ENCODE results near the gene ATXN7L1. TPM values are rescaled to one million over a fixed set of nuclear protein-coding genes. Genes with fewer than 3 reads are reported as not detected.

ATXN7L1 gene
- total RNA-seq, 1 experiment from 2014 or later, result 14.6 TPM

GRCh38 chr7:105585850-105586500 is 290.4 kb downstream of the ATXN7L1 start:
- no TSS peak for BruUV-seq (replicated peaks)
- Histone ChIP-seq H3K27ac (no peak overlapping the region), H3K4me1 (replicated peaks; ENCODE audit: insufficient read depth) (no peaks in the 10 kb centered on the region), H3K9me2 (ENCODE audit: insufficient read depth) (no peaks in the 10 kb centered on the region), H2AFZ (no peak overlapping the region), H3K4me2 (no peak overlapping the region), H4K20me1 (ENCODE audit: insufficient read depth) (no peaks in the 10 kb centered on the region), H3K79me2 (ENCODE audit: low read depth) (no peaks in the 10 kb centered on the region), H3K36me3 (ENCODE audit: low read depth) (no peaks in the 10 kb centered on the region), H3K4me3 (no peak overlapping the region), H3K9me3 (ENCODE audit: insufficient read depth, low read depth) (0 out of 2 replicates have a peak, but pooled peaks cover 4% of the 10 kb centered on the region), H3F3A (ENCODE audit: insufficient read depth, low read depth) (no peaks in the 10 kb centered on the region), H3K27me3 (ENCODE audit: insufficient read depth, low read depth) (no peaks in the 10 kb centered on the region)
- intact Hi-C loops (cut with micrococcal nuclease; ENCODE audit: unreplicated experiment), result loop anchor here (10.0 kb wide), 1 partner anchor 181 kb away; no protein-coding TSS in a partner anchor
- DNase-seq, result no peak
- CTCF ChIA-PET, result interaction anchor here (0.5 to 0.6 kb wide), 4 partner anchors 54 to 568 kb away, joined by 3 to 4 read pairs (median 3); no protein-coding TSS in a partner anchor
- TF ChIP-seq EZH2 (IDR thresholded peaks at IDR 0.05; ENCODE audit: low read depth), result no peak
- no peak for TF ChIP-seq CTCF (conservative IDR thresholded peaks at IDR 0.05)
- POLR2A ChIA-PET (ENCODE audit: unreplicated experiment), result interaction anchor here (0.7 kb wide), 1 partner anchor 53 kb away, joined by 3 read pairs; no protein-coding TSS in a partner anchor

- Histone ChIP-seq H3K27me3 (ENCODE audit: insufficient read depth, low read depth) (no peaks in the 10 kb centered on the region), H4K20me1 (ENCODE audit: insufficient read depth) (no peaks in the 10 kb centered on the region), H3K4me1 (replicated peaks; ENCODE audit: insufficient read depth) (no peaks in the 10 kb centered on the region), H3K27ac (no peak overlapping the region), H3F3A (ENCODE audit: insufficient read depth, low read depth) (no peaks in the 10 kb centered on the region), H3K9me3 (ENCODE audit: insufficient read depth, low read depth) (0 out of 2 replicates have a peak, but pooled peaks cover 4% of the 10 kb centered on the region), H2AFZ (no peak overlapping the region), H3K79me2 (ENCODE audit: low read depth) (no peaks in the 10 kb centered on the region), H3K36me3 (ENCODE audit: low read depth) (no peaks in the 10 kb centered on the region), H3K9me2 (ENCODE audit: insufficient read depth) (no peaks in the 10 kb centered on the region), H3K4me3 (no peak overlapping the region), H3K4me2 (no peak overlapping the region)
- BruUV-seq (replicated peaks), result no TSS peak
- ChIA-PET CTCF (interaction anchor here (0.9 kb wide), 1 partner anchor 489 kb away, joined by 15 read pairs; no protein-coding TSS in a partner anchor), POLR2A (ENCODE audit: unreplicated experiment) (no interaction called here)
- TF ChIP-seq CTCF (conservative IDR thresholded peaks at IDR 0.05), result no peak
- TF ChIP-seq EZH2 (IDR thresholded peaks at IDR 0.05; ENCODE audit: low read depth), result no peak
- DNase-seq, result no peak
- intact Hi-C loops (cut with micrococcal nuclease; ENCODE audit: unreplicated experiment), result loop anchor here (10.0 kb wide), 1 partner anchor 179 kb away; no protein-coding TSS in a partner anchor
Observed at GRCh38 chr7:105584165-105584564, 292.2 kb downstream of the ATXN7L1 start.

GRCh38 chr7:105583061-105583460 is 293.3 kb downstream of the ATXN7L1 start:
- H3F3A ChIP-seq (ENCODE audit: insufficient read depth, low read depth), result no peaks in the 10 kb centered on the region
- no TSS peak for BruUV-seq (replicated peaks)
- CTCF ChIA-PET, result no interaction called here
- H3K9me2 ChIP-seq (ENCODE audit: insufficient read depth), result no peaks in the 10 kb centered on the region
- no peaks in the 10 kb centered on the region for H3K79me2 ChIP-seq (ENCODE audit: low read depth)
- no peaks in the 10 kb centered on the region for H3K27me3 ChIP-seq (ENCODE audit: insufficient read depth, low read depth)
- DNase-seq, result no peak
- intact Hi-C loops (cut with micrococcal nuclease; ENCODE audit: unreplicated experiment), result loop anchor here (10.0 kb wide), 1 partner anchor 178 kb away; no protein-coding TSS in a partner anchor
- H2AFZ ChIP-seq, result no peak overlapping the region
- H3K4me1 ChIP-seq (replicated peaks; ENCODE audit: insufficient read depth), result no peaks in the 10 kb centered on the region
- no peak overlapping the region for H3K4me2 ChIP-seq
- H3K9me3 ChIP-seq (ENCODE audit: insufficient read depth, low read depth), result 0 out of 2 replicates have a peak, but pooled peaks cover 4% of the 10 kb centered on the region
- no peaks in the 10 kb centered on the region for H4K20me1 ChIP-seq (ENCODE audit: insufficient read depth)
- TF ChIP-seq CTCF (conservative IDR thresholded peaks at IDR 0.05) (no peak), EZH2 (IDR thresholded peaks at IDR 0.05; ENCODE audit: low read depth) (no peak)
- no peak overlapping the region for H3K4me3 ChIP-seq
- no peaks in the 10 kb centered on the region for H3K36me3 ChIP-seq (ENCODE audit: low read depth)
- H3K27ac ChIP-seq, result no peak overlapping the region
- POLR2A ChIA-PET (ENCODE audit: unreplicated experiment), result no interaction called here
